ENCODE measurements around the gene SPATA6.

GRCh38 chr1:48309564-48310082, 162.4 kb downstream of the SPATA6 start:
- TF ChIP-seq CTCF (tag by site-specific recombination; IDR thresholded peaks at IDR 0.05) (no peak), SP7 (tag by site-specific recombination; IDR thresholded peaks at IDR 0.05) (no peak), ZNF549 (tag by site-specific recombination; IDR thresholded peaks at IDR 0.05) (no peak), ZNF391 (tag by site-specific recombination; IDR thresholded peaks at IDR 0.05; ENCODE audit: borderline replicate concordance, low read depth) (no peak), ZBTB10 (tag by site-specific recombination; IDR thresholded peaks at IDR 0.05) (no peak), ZNF416 (tag by site-specific recombination; IDR thresholded peaks at IDR 0.05) (no peak)
